HEK293 (cell line): ENCODE measurements around the gene LRP1B.

Source experiments
- SETDB1 ChIP-seq: IDR thresholded peaks from one replicate; pipeline ENCODE4 v1.6.1; 2017; ENCODE audit warnings: mild to moderate bottlenecking, low read length, moderate library complexity, mixed read lengths; ENCODE audit not compliant: insufficient read length
- YY1 ChIP-seq: fragments of 450-650 bp; formaldehyde crosslinking; IDR thresholded peaks from 2 replicates; pipeline ENCODE4 v1.5.1; 2018; ENCODE audit warnings: missing biosample characterization, missing genetic modification characterization
- ZNF24 ChIP-seq: fragments of 450-650 bp; formaldehyde crosslinking; IDR thresholded peaks from 2 replicates; pipeline ENCODE4 v1.5.1; 2016; ENCODE audit warnings: missing biosample characterization, missing genetic modification characterization
- ZNF248 ChIP-seq: fragments of 450-650 bp; formaldehyde crosslinking; IDR thresholded peaks from 2 replicates; pipeline ENCODE4 v1.5.1; 2017; ENCODE audit warnings: missing biosample characterization, missing genetic modification characterization
- ZNF654 ChIP-seq: fragments of 450-650 bp; formaldehyde crosslinking; IDR thresholded peaks from 2 replicates; pipeline ENCODE4 v1.5.1; 2016; ENCODE audit warnings: low read depth, missing biosample characterization, missing genetic modification characterization
- ZNF76 ChIP-seq: fragments of 450-650 bp; formaldehyde crosslinking; IDR thresholded peaks from 2 replicates; pipeline ENCODE4; 2016; ENCODE audit warnings: low read depth, missing biosample characterization, missing genetic modification characterization, borderline replicate concordance
- TF ChIP-seq, protein P1 (sequence below): fragments of 450-650 bp; formaldehyde crosslinking; IDR thresholded peaks from 2 replicates; pipeline ENCODE4 v1.5.1; 2016; ENCODE audit warnings: missing biosample characterization, missing genetic modification characterization

DNA sequence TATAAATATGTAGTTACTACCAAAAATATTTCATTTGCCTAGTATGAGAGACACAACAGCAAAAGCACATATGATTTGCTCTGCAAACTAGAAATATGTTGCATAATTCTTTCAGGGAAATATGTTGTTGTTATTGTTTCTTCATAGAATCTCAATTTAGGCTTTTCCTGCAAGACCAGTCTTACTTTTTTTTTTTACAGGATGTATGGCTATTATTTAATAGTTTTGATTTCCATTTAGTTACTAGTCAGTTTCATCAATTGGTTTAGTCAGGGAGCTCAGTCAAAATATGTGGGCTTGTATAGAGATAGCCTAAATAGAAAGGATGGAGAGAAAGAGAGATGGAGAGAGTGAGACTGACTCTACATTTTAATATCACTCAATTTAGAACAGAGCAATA, 6.1 kb downstream of the LRP1B start:
- no peak for TF ChIP-seq ZNF24 (tag by site-specific recombination)
- TF ChIP-seq, protein P1, sequence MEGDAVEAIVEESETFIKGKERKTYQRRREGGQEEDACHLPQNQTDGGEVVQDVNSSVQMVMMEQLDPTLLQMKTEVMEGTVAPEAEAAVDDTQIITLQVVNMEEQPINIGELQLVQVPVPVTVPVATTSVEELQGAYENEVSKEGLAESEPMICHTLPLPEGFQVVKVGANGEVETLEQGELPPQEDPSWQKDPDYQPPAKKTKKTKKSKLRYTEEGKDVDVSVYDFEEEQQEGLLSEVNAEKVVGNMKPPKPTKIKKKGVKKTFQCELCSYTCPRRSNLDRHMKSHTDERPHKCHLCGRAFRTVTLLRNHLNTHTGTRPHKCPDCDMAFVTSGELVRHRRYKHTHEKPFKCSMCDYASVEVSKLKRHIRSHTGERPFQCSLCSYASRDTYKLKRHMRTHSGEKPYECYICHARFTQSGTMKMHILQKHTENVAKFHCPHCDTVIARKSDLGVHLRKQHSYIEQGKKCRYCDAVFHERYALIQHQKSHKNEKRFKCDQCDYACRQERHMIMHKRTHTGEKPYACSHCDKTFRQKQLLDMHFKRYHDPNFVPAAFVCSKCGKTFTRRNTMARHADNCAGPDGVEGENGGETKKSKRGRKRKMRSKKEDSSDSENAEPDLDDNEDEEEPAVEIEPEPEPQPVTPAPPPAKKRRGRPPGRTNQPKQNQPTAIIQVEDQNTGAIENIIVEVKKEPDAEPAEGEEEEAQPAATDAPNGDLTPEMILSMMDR (tag by site-specific recombination), result no peak
- no peak for TF ChIP-seq ZNF248 (tag by site-specific recombination)
- TF ChIP-seq ZNF654, result no peak
- no peak for TF ChIP-seq SETDB1
- TF ChIP-seq ZNF76 (tag by site-specific recombination), result no peak
- no peak for TF ChIP-seq YY1 (tag by site-specific recombination)
